ENCODE measurements around the gene SH3PXD2B. TPM values are rescaled to one million over a fixed set of nuclear protein-coding genes. Genes with fewer than 3 reads are reported as not detected.

The SH3PXD2B gene
- total and polyA plus RNA-seq, 2 of the 13 experiments (the other 11 are each of a cell fraction or from before 2014, with no cell fraction given), result 3.4 to 4.6 TPM

- no peak overlapping the region for H3K4me2 ChIP-seq (ENCODE audit: low read depth, low read length)
- TF ChIP-seq ZNF776 (CRISPR knock-in tag; IDR thresholded peaks at IDR 0.05), result no peak
- no peak for TF ChIP-seq ZNF747 (CRISPR knock-in tag; IDR thresholded peaks at IDR 0.05; ENCODE audit: borderline replicate concordance)
- TF ChIP-seq BCL6 (CRISPR knock-in tag; IDR thresholded peaks at IDR 0.05), result no peak
- TF ChIP-seq RARG (CRISPR knock-in tag; IDR thresholded peaks at IDR 0.05; ENCODE audit: low read depth), result no peak
- TF ChIP-seq PITX1 (CRISPR knock-in tag; IDR thresholded peaks at IDR 0.05), result no peak
- no peak for TF ChIP-seq SP140L (CRISPR knock-in tag; IDR thresholded peaks at IDR 0.05; ENCODE audit: borderline replicate concordance)
- no peak for TF ChIP-seq CSRNP2 (CRISPR knock-in tag; conservative IDR thresholded peaks at IDR 0.05; ENCODE audit: low read depth)
- no peak for TF ChIP-seq ZNF138 (CRISPR knock-in tag; IDR thresholded peaks at IDR 0.05; ENCODE audit: low read depth)
- TF ChIP-seq IRF9 (CRISPR knock-in tag; IDR thresholded peaks at IDR 0.05; ENCODE audit: borderline replicate concordance), result no peak
- WGBS (ENCODE audit: low lambda C conversion rate), result 86% methylated on average over 31 of the region's 35 CpGs
- no peak overlapping the region for H2AFZ ChIP-seq (ENCODE audit: low read length)
- no peak for FAIRE-seq
- H3K27ac ChIP-seq (ENCODE audit: extremely low read length, insufficient read depth, low read length), result no peak overlapping the region
- H3K79me2 ChIP-seq (ENCODE audit: insufficient read depth, low read length), result no peaks in the 10 kb centered on the region
- BruUV-seq (replicated peaks), result no TSS peak
- no peaks in the 10 kb centered on the region for H3K4me1 ChIP-seq (ENCODE audit: insufficient read depth, low read length)
- H3K9me3 ChIP-seq (ENCODE audit: low read length), result no peaks in the 10 kb centered on the region
- no peak for DNase-seq (ENCODE audit: low spot score)
- no peaks in the 10 kb centered on the region; a peak in 1 of 5 replicates for H3K27me3 ChIP-seq (ENCODE audit: control insufficient read depth in 1 of 2, insufficient read depth in 2 of 2, low read length in 2 of 2)
- CTCF ChIA-PET (ENCODE audit: low intra/inter-chr PET ratio, low total read pairs), result no interaction called here
- H4K20me1 ChIP-seq (ENCODE audit: insufficient read depth, low read length), result no peaks in the 10 kb centered on the region
- intact Hi-C loops (cut with micrococcal nuclease; ENCODE audit: unreplicated experiment), result no loop called here
- no peak overlapping the region for H3K4me3 ChIP-seq (replicated peaks in 1 of 3; ENCODE audit: insufficient read depth in 1 of 3, low read depth in 2 of 3, low read length in 3 of 3)
- in situ Hi-C loops (cut with HindIII; ENCODE audit: extremely low pct_ligation_motif_present, low pct_unique_long_range_greater_than_20kb), result no loop called here
- POLR2A ChIA-PET, result no interaction called here
- no peak overlapping the region for H3K9ac ChIP-seq (ENCODE audit: insufficient read depth, low read depth, low read length)
- no peaks in the 10 kb centered on the region for H3K36me3 ChIP-seq (replicated peaks in 1 of 2; ENCODE audit: control insufficient read depth in 1 of 2, insufficient read depth in 2 of 2, low read length in 2 of 2)
- no peak for ATAC-seq
Observed at GRCh38 chr5:172339264-172340180, 114.8 kb downstream of the SH3PXD2B start.
